ENCODE results near the gene IL34.

Gene IL34

DNA sequence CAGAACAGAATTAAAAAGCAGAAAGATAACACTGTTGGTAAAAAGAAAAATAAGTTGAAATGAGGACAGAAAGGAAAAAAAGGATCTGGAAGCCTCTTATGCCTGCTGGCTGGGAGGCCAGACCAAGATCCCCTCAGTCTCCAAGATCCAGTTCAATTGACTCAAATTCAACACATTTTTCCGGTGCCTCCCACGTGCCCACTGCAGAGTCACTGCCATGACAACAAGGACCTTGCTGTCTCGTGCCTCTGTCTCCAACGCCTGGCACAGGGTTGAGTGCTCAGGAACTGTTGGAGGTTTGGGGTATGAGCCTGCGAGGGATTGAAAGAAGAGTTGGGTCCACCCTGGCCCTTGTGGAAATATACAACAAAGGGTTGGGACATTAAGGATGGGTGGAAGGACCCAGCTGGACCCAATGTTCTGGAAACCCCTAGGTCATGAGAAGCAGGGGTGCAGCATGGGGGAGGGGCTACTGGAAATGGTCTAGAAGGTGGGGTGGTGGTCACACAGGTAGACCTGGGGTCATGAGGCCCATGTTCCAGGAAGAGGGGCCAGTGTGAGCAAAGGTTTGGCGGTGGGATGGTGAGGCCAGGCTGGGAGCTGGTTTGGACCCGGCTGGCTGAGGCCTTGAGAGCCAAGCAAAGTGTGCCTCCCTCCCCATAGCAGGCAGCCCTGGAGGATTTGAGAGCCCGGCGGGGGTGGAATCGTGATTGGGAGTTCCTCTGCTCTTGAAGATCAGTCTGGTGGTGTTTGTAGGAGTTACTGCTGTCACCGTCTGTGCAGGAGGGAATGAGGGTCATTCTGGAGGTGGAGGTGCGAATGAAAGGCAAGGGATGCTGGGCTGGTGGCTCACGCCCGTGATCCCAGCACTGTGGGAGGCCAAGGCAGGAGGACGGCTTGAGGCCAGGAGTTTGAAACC is 1.3 kb downstream of the IL34 start:
- FAIRE-seq (no peak), DNase-seq (ENCODE audit: insufficient read length, low spot score) (no peak)
- TF ChIP-seq, protein P1, sequence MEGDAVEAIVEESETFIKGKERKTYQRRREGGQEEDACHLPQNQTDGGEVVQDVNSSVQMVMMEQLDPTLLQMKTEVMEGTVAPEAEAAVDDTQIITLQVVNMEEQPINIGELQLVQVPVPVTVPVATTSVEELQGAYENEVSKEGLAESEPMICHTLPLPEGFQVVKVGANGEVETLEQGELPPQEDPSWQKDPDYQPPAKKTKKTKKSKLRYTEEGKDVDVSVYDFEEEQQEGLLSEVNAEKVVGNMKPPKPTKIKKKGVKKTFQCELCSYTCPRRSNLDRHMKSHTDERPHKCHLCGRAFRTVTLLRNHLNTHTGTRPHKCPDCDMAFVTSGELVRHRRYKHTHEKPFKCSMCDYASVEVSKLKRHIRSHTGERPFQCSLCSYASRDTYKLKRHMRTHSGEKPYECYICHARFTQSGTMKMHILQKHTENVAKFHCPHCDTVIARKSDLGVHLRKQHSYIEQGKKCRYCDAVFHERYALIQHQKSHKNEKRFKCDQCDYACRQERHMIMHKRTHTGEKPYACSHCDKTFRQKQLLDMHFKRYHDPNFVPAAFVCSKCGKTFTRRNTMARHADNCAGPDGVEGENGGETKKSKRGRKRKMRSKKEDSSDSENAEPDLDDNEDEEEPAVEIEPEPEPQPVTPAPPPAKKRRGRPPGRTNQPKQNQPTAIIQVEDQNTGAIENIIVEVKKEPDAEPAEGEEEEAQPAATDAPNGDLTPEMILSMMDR (IDR thresholded peaks at IDR 0.05; ENCODE audit: insufficient read depth, missing control alignments), result no peak

DNA sequence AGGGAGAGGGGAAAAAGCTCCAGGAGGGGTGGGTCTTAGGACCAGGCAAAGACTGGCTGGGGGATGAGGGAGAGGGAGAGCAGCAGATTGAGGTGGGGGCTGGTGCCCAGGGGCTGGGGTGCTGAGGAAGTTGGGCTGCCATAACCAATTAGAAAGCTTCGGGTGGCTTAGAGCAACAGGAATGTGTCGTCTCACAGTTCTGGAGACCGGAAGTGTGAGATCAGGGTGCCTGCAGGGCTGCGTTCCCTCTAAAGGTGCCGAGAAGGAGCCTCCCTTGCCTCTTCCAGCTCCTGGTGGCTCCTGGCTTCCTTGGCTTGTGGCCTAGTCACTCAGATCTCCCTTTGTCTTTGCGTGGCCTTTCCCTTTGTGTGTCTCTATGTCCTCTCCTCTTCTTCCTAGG is 2.2 kb downstream of the IL34 start:
- DNase-seq (ENCODE audit: insufficient read length, low spot score) (no peak), FAIRE-seq (no peak)
- TF ChIP-seq, protein P1 (IDR thresholded peaks at IDR 0.05; ENCODE audit: insufficient read depth, missing control alignments), result no peak

DNA sequence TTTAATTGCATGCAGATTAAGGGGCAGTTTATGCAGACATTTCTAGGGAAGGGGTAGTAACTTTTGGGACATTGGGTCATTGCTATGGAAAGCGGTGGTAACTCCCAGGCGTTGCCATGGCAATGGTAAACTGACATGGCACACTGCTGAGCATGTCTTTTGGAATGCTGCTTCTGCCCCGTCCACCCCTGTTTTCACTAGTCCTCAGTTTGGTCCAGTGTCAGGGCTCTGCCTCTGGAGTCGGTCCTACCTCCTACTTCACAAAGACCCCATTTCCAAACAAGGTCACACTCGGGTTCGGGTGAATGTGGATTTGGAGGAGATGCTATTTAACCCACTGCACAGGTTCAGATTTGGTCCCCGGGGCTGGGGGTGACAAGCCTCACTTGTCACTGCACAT is 2.9 kb downstream of the IL34 start:
- TF ChIP-seq, protein P1 (IDR thresholded peaks at IDR 0.05; ENCODE audit: insufficient read depth, missing control alignments), result no peak
- no peak for FAIRE-seq

DNA sequence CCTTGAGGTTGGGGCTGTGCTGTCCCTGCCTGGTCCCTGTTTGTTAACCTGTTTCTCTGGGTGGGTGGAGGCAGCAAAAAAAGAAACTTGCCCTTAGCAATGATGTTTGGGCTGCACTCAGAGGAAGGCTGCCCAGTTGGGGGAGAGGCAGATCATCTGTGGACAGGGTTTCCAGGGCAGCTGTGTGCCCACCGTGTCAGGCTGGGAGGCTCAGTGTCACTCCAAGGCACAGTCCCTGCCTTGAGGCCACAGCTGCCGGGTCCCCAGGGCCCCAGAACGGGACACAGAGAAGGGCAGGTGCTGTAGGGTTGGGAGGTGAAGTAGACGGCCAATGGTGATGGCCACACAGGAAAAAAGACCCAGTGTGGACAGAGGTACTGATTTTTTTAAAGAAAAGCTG is 3.9 kb downstream of the IL34 start:
- no peak for FAIRE-seq

More for the DNA sequence above, 2.9 kb downstream of the IL34 start:
- DNase-seq (ENCODE audit: insufficient read length, low spot score), result no peak

DNA sequence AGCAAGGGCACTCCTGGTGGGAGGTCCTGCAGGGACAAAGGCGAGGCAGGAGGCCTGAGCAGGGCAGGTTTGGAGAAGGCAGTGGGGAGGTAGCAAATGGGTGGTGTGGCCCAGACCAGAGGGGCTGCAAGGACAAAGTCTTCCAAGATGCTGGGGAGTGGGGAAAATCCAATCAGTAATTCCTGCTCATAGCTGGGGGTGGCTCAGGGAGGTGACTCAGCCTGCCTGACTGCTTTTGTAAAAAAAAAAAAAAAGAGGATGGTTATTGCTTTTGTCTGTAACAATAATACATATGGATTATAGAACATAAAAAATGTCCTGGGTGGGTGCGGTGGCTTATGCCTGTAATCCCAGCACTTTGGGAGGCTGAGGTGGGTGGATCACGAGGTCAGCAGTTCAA is 5.2 kb downstream of the IL34 start:
- TF ChIP-seq, protein P1 (IDR thresholded peaks at IDR 0.05; ENCODE audit: insufficient read depth, missing control alignments), result no peak
- DNase-seq (ENCODE audit: insufficient read length, low spot score), result no peak
- FAIRE-seq, result no peak

More for the DNA sequence above, 3.9 kb downstream of the IL34 start:
- DNase-seq (ENCODE audit: insufficient read length, low spot score), result no peak
- TF ChIP-seq, protein P1 (IDR thresholded peaks at IDR 0.05; ENCODE audit: insufficient read depth, missing control alignments), result no peak

DNA sequence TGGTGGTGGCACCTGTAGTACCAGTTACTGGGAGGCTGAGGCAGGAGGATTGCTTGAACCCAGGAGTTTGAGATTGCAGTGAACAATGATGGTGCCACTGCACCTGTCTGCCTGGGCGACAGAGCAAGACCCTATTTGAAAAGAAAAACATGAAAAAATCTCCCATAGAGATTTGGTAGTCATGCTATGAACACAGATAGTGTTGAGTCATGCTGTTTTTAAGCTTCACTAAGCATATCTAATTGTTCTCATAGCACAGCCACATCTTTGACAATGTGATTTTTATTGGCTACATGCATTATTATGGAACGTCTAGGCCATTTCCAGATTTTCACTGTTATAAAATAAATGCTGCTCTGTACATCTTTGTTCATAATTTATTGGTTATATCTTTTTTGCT is 6.0 kb downstream of the IL34 start:
- FAIRE-seq, result no peak
- no peak for DNase-seq (ENCODE audit: insufficient read length, low spot score)
- TF ChIP-seq, protein P1 (IDR thresholded peaks at IDR 0.05; ENCODE audit: insufficient read depth, missing control alignments), result no peak

DNA sequence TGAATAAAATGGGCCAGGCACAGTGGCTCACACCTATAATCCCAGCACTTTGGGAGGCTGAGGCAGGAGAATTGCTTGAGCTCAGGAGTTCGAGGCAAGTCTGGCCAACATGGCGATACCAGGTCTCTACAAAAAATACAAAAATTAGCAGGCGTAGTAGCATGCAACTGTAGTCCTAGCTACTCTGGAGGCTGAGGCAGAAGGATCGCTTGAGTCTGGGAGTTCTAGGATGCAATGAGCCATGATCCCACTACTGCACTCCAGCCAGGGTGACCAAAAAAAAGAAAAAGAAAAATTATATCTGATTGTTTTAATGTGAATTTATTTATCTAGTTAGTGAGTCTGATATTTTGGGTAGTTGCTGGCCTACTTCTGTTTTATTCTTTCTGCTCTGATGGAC is 7.0 kb downstream of the IL34 start:
- DNase-seq (ENCODE audit: insufficient read length, low spot score) (no peak), FAIRE-seq (no peak)
- TF ChIP-seq, protein P1 (IDR thresholded peaks at IDR 0.05; ENCODE audit: insufficient read depth, missing control alignments), result no peak
